HepG2 (cell line): Measurements from ENCODE around the gene PTPA. TPM values are rescaled to one million over a fixed set of nuclear protein-coding genes. Genes with fewer than 3 reads are reported as not detected.

Source experiments
- BCL6 ChIP-seq: IDR thresholded peaks from 2 replicates; pipeline ENCODE4 v1.6.1; 2016; ENCODE audit warnings: missing genetic modification reagents, missing compliant biosample characterization
- CCDC6 ChIP-seq: sonication (generic); formaldehyde crosslinking; IDR thresholded peaks from 2 replicates; pipeline ENCODE4 v1.8.1; 2022; ENCODE audit warnings: mild to moderate bottlenecking, missing genetic modification reagents, moderate library complexity
- FOXA1 ChIP-seq, 2 experiments: fragments of 450-650 bp in 1 of 2; sonication (generic) in 1 of 2; formaldehyde crosslinking in 1 of 2; IDR thresholded peaks; 2 replicates each; pipeline versions ENCODE4 v1.4.0 to v1.6.1; 2016 to 2020; ENCODE audit warnings: missing genetic modification reagents in 1 of 2
- GMEB1 ChIP-seq: sonication (generic); formaldehyde crosslinking; IDR thresholded peaks from 2 replicates; pipeline ENCODE4 v1.5.1; 2020; ENCODE audit warnings: missing genetic modification reagents, mild to moderate bottlenecking, borderline replicate concordance
- HDAC6 ChIP-seq: fragments of 200-600 bp; sonication (generic); IDR thresholded peaks from 2 replicates; pipeline ENCODE4 v1.7.0; 2017; ENCODE audit warnings: mild to moderate bottlenecking, antibody characterized with exemption, low read length, low read depth
- HNRNPUL1 ChIP-seq: fragments of 200-400 bp; formaldehyde crosslinking; IDR thresholded peaks from 2 replicates; pipeline ENCODE4 v1.6.1; 2017; ENCODE audit warnings: low read depth, mild to moderate bottlenecking, low read length, moderate library complexity
- SP2 ChIP-seq: sonication (generic); formaldehyde crosslinking; IDR thresholded peaks from 2 replicates; pipeline ENCODE4 v1.5.1; 2020; ENCODE audit warnings: mild to moderate bottlenecking, missing genetic modification reagents
- ZBED4 ChIP-seq: sonication (generic); formaldehyde crosslinking; IDR thresholded peaks from 2 replicates; pipeline ENCODE4 v1.4.0; 2020; ENCODE audit warnings: missing genetic modification reagents, borderline replicate concordance
- ZNF274 ChIP-seq: sonication (generic); formaldehyde crosslinking; IDR thresholded peaks from 2 replicates; pipeline ENCODE4 v1.5.1; 2020; ENCODE audit warnings: mild to moderate bottlenecking, missing genetic modification reagents
- ZNF350 ChIP-seq: sonication (generic); formaldehyde crosslinking; IDR thresholded peaks from 2 replicates; pipeline ENCODE4 v1.4.0; 2020; ENCODE audit warnings: mild to moderate bottlenecking, low read depth, missing genetic modification reagents, borderline replicate concordance
- ZNF513 ChIP-seq: sonication (generic); formaldehyde crosslinking; conservative IDR thresholded peaks from 2 replicates; pipeline ENCODE4 v1.5.0; 2020; ENCODE audit warnings: missing genetic modification reagents
- ZNF605 ChIP-seq: sonication (generic); formaldehyde crosslinking; IDR thresholded peaks from 2 replicates; pipeline ENCODE4 v1.8.0; 2022; ENCODE audit warnings: mild to moderate bottlenecking, missing genetic modification reagents
- ZNF609 ChIP-seq: sonication (generic); formaldehyde crosslinking; IDR thresholded peaks from 2 replicates; pipeline ENCODE4 v1.4.0; 2020; ENCODE audit warnings: mild to moderate bottlenecking, missing genetic modification reagents, borderline replicate concordance
- ZNF691 ChIP-seq: sonication (generic); formaldehyde crosslinking; IDR thresholded peaks from 2 replicates; pipeline ENCODE4 v1.4.0; 2020; ENCODE audit warnings: missing genetic modification reagents, low read depth, mild to moderate bottlenecking, borderline replicate concordance
- ZNF850 ChIP-seq: sonication (generic); formaldehyde crosslinking; conservative IDR thresholded peaks from 2 replicates; pipeline ENCODE4 v1.9.0; 2021; ENCODE audit warnings: mild to moderate bottlenecking, missing genetic modification reagents
- ZSCAN9 ChIP-seq: IDR thresholded peaks from 2 replicates; pipeline ENCODE4 v1.6.1; 2016; ENCODE audit warnings: borderline replicate concordance
- polyA plus RNA-seq, 8 experiments: library from polyadenylated mRNA; depleted of rRNA in 3 of 8; stranded (reverse) in 7 of 8; unstranded in 1 of 8; fragments of >200 nt; fragmentation: Illumina TruSeq in 4 of 8; extraction: Trizol in 4 of 8; gene quantifications; 2 replicates each; pipeline versions ENCODE4 v1.2.1 to v1.2.3, GENCODE V29; 2011 to 2016; ENCODE audit warnings: low read depth in 4 of 8, missing spikeins in 1 of 8, mixed read lengths in 1 of 8; ENCODE audit not compliant: insufficient read depth in 1 of 8
- total RNA-seq, 5 experiments: library from RNA; depleted of rRNA; stranded (reverse); fragments of >200 nt; fragmentation: Illumina TruSeq; extraction: Trizol; gene quantifications; 2 replicates each; pipeline ENCODE4 v1.2.3, GENCODE V29; 2016; ENCODE audit warnings: low read depth in 1 of 5

The PTPA gene
- total and polyA plus RNA-seq, 2 of the 13 experiments (the other 11 are each of a cell fraction or from before 2014, with no cell fraction given): 79.3 to 105 TPM

- no peak for TF ChIP-seq ZNF850 (CRISPR knock-in tag)
- peak; percentile 56; the same call in 1 of the 2 replicates for TF ChIP-seq GMEB1 (CRISPR knock-in tag)
- 0 out of 2 replicates have a peak, but pooled peaks have one; percentile 27 for TF ChIP-seq SP2 (CRISPR knock-in tag)
- peak; percentile 61; the same call in 1 of the 2 replicates for TF ChIP-seq ZNF274 (CRISPR knock-in tag)
- TF ChIP-seq HNRNPUL1: no peak
- peak; percentile 88 for TF ChIP-seq CCDC6 (CRISPR knock-in tag)
- TF ChIP-seq FOXA1 (IDR thresholded peaks at IDR 0.05): no peak
- TF ChIP-seq FOXA1 (CRISPR knock-in tag; IDR thresholded peaks at IDR 0.05): peak; percentile 11; the same call in 1 of the 2 replicates
- TF ChIP-seq ZNF605 (CRISPR knock-in tag): peak; percentile 76
- TF ChIP-seq ZNF350: peak; percentile 67; the same call in 1 of the 2 replicates
- TF ChIP-seq ZNF513: no peak
- TF ChIP-seq ZNF691 (CRISPR knock-in tag): peak; percentile 64; the same call in 1 of the 2 replicates
- TF ChIP-seq ZBED4 (CRISPR knock-in tag): peak; percentile 82; the same call in 1 of the 2 replicates
- TF ChIP-seq ZNF609 (CRISPR knock-in tag): peak; percentile 80; the same call in 1 of the 2 replicates
- TF ChIP-seq BCL6 (CRISPR knock-in tag): peak; percentile 84
- TF ChIP-seq HDAC6: no peak
- TF ChIP-seq ZSCAN9 (CRISPR knock-in tag): 0 out of 2 replicates have a peak, but pooled peaks have one; percentile 69
Observed at GRCh38 chr9:129064499-129064908, 46.7 kb upstream of the PTPA start (continued).
